K562 (cell line): ENCODE measurements around the gene CELF4. TPM values are rescaled to one million over a fixed set of nuclear protein-coding genes. Genes with fewer than 3 reads are reported as not detected.

ENCODE experiments used
- GABPA ChIP-seq: fragments of 200-800 bp; sonication (Bioruptor generic); conservative IDR thresholded peaks from 2 replicates; pipeline ENCODE4 v1.6.1; 2016; ENCODE audit warnings: low read depth, missing genetic modification characterization, missing compliant biosample characterization
- HMGN3 ChIP-seq: IDR thresholded peaks from 2 replicates; pipeline ENCODE4 v1.6.1; 2011; ENCODE audit warnings: borderline replicate concordance, low read depth, mild to moderate bottlenecking, mixed read lengths, low read length; ENCODE audit not compliant: insufficient read length; ENCODE audit errors: extremely low read depth
- KAT7 ChIP-seq: sonication (generic); formaldehyde crosslinking; IDR thresholded peaks from 2 replicates; pipeline ENCODE4 v1.8.0; 2022; ENCODE audit warnings: missing genetic modification reagents, mild to moderate bottlenecking, borderline replicate concordance
- NUFIP1 ChIP-seq: fragments of 450-650 bp; IDR thresholded peaks from 2 replicates; pipeline ENCODE4 v1.6.1; 2018; ENCODE audit not compliant: partially characterized antibody
- PML ChIP-seq: IDR thresholded peaks from 2 replicates; pipeline ENCODE4 v1.6.1; 2012; ENCODE audit warnings: low read length, inconsistent platforms
- RBFOX2 ChIP-seq: fragments of 200-400 bp; formaldehyde crosslinking; IDR thresholded peaks from 2 replicates; pipeline ENCODE4 v1.6.1; 2017; ENCODE audit warnings: low read depth, mild to moderate bottlenecking, low read length, moderate library complexity
- RFX7 ChIP-seq: fragments of 250-450 bp; sonication (Bioruptor Pico); IDR thresholded peaks from 2 replicates; pipeline ENCODE4 v1.5.1; 2021; ENCODE audit warnings: mild to moderate bottlenecking
- RHOXF2B ChIP-seq: fragments of 250-450 bp; sonication (Bioruptor Pico); conservative IDR thresholded peaks from 2 replicates; pipeline ENCODE4 v1.5.1; 2021
- SIN3B ChIP-seq: fragments of 450-650 bp; IDR thresholded peaks from 2 replicates; pipeline ENCODE4 v1.6.1; 2017; ENCODE audit warnings: low read depth, mild to moderate bottlenecking, moderate library complexity
- SPI1 ChIP-seq: IDR thresholded peaks from 2 replicates; pipeline ENCODE4 v1.6.1; 2011; ENCODE audit warnings: low read depth, low read length, control low read depth, borderline replicate concordance
- ZNF24 ChIP-seq: fragments of 450-650 bp; IDR thresholded peaks from 2 replicates; pipeline ENCODE4 v1.6.1; 2016
- polyA plus RNA-seq, 8 experiments: library from polyadenylated mRNA; depleted of rRNA in 4 of 8; stranded (reverse) in 5 of 8; unstranded in 3 of 8; fragments of >200 nt; fragmentation: Nextera tagmentation in 2 of 8; fragmentation: Illumina TruSeq in 1 of 8; extraction: Ambion mirVana in 2 of 8; extraction: Trizol in 1 of 8; gene quantifications; 2 replicates each; pipeline versions ENCODE4 v1.2.1 to v1.2.3, GENCODE V29; 2011 to 2014; ENCODE audit warnings: inconsistent platforms in 1 of 8, missing spikeins in 1 of 8
- total RNA-seq, 7 experiments: library from RNA; depleted of rRNA in 6 of 7; stranded (reverse); fragments of >200 nt in 6 of 7; fragmentation: Illumina TruSeq in 2 of 7; extraction: Trizol in 2 of 7; gene quantifications; 2 replicates each; pipeline versions ENCODE4 v1.2.1 to v1.2.3, GENCODE V29; 2011 to 2021; ENCODE audit warnings: low replicate concordance in 1 of 7
- TF ChIP-seq, protein P1 (sequence below): sonication (generic); formaldehyde crosslinking; IDR thresholded peaks from 2 replicates; pipeline ENCODE4 v1.9.0; 2022; ENCODE audit warnings: mild to moderate bottlenecking, missing genetic modification reagents
- TF ChIP-seq, protein P2 (sequence below): fragments of 250-450 bp; sonication (Bioruptor Pico); IDR thresholded peaks from 2 replicates; pipeline ENCODE4 v1.9.0; 2021; ENCODE audit warnings: mild to moderate bottlenecking
- TF ChIP-seq, protein P3 (sequence below): fragments of 150-350 bp; IDR thresholded peaks from 2 replicates; pipeline ENCODE4 v1.6.1; 2014; ENCODE audit warnings: low read depth, mild to moderate bottlenecking, low read length, borderline replicate concordance
- TF ChIP-seq, protein P4 (sequence below), 2 experiments: fragments of 450-650 bp in 1 of 2; sonication (generic) in 1 of 2; formaldehyde crosslinking in 1 of 2; IDR thresholded peaks in 1 of 2; conservative IDR thresholded peaks in 1 of 2; 2 replicates each; pipeline versions ENCODE4 v1.6.1 to v1.8.1; 2016 to 2023; ENCODE audit warnings: mild to moderate bottlenecking in 2 of 2, moderate library complexity in 2 of 2, inconsistent platforms in 1 of 2, missing genetic modification reagents in 1 of 2
- TF ChIP-seq, protein P5 (sequence below): fragments of 450-650 bp; IDR thresholded peaks from 2 replicates; pipeline ENCODE4 v1.6.1; 2018; ENCODE audit warnings: mild to moderate bottlenecking, low read depth; ENCODE audit not compliant: partially characterized antibody
- TF ChIP-seq, protein P6 (sequence below): sonication (generic); formaldehyde crosslinking; IDR thresholded peaks from 2 replicates; pipeline ENCODE4 v1.8.0; 2022; ENCODE audit warnings: mild to moderate bottlenecking, missing genetic modification reagents

Gene CELF4
- total and polyA plus RNA-seq, 9 of the 15 experiments (the other 6 are each of a cell fraction or from before 2014, with no cell fraction given): 0.04 to 0.24 (median 0.07) TPM; not detected in 3

DNA sequence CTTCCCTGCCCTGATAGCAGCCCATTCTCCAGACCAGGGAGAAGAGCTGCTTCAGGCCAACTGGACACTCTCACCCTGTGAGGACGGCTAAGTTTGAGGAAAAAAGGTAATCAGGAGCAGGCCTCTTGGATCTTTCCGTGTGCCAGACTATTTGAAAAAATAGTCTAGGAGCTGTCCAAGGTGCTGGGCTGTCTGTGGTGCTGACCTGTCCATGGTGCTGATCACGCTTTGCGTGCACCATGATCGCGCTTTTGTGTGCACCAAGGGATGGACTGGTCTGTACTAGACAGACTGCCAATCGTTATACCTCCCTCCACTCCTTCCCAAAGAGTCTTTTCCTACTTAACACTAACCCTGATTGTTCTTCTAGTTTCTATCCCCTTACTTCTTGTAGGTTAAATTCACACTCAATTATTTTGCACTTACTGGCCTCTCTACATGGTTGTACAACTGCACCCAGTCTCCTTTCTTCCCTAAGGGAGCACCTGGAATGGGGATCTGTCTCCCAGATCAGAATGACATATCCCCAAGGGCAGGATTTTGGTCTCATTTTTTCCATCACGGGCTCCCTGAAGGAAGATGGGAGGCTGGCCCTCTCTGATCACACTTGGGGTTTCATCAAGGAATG lies 295.4 kb downstream of the CELF4 start (continued):
- TF ChIP-seq, protein P1, sequence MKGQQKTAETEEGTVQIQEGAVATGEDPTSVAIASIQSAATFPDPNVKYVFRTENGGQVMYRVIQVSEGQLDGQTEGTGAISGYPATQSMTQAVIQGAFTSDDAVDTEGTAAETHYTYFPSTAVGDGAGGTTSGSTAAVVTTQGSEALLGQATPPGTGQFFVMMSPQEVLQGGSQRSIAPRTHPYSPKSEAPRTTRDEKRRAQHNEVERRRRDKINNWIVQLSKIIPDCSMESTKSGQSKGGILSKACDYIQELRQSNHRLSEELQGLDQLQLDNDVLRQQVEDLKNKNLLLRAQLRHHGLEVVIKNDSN (CRISPR knock-in tag): peak; percentile 56
- peak; percentile 94; the same call in 1 of the 2 replicates for TF ChIP-seq KAT7 (CRISPR knock-in tag)
- TF ChIP-seq SIN3B: no peak
- no peak for TF ChIP-seq PML
- TF ChIP-seq, protein P2, sequence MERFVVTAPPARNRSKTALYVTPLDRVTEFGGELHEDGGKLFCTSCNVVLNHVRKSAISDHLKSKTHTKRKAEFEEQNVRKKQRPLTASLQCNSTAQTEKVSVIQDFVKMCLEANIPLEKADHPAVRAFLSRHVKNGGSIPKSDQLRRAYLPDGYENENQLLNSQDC (CRISPR knock-in tag): no peak
- no peak for TF ChIP-seq HMGN3
- TF ChIP-seq SPI1: no peak
- TF ChIP-seq GABPA (tag): peak; percentile 50
- TF ChIP-seq, protein P3, sequence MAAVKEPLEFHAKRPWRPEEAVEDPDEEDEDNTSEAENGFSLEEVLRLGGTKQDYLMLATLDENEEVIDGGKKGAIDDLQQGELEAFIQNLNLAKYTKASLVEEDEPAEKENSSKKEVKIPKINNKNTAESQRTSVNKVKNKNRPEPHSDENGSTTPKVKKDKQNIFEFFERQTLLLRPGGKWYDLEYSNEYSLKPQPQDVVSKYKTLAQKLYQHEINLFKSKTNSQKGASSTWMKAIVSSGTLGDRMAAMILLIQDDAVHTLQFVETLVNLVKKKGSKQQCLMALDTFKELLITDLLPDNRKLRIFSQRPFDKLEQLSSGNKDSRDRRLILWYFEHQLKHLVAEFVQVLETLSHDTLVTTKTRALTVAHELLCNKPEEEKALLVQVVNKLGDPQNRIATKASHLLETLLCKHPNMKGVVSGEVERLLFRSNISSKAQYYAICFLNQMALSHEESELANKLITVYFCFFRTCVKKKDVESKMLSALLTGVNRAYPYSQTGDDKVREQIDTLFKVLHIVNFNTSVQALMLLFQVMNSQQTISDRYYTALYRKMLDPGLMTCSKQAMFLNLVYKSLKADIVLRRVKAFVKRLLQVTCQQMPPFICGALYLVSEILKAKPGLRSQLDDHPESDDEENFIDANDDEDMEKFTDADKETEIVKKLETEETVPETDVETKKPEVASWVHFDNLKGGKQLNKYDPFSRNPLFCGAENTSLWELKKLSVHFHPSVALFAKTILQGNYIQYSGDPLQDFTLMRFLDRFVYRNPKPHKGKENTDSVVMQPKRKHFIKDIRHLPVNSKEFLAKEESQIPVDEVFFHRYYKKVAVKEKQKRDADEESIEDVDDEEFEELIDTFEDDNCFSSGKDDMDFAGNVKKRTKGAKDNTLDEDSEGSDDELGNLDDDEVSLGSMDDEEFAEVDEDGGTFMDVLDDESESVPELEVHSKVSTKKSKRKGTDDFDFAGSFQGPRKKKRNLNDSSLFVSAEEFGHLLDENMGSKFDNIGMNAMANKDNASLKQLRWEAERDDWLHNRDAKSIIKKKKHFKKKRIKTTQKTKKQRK: no peak
- no peak for TF ChIP-seq RBFOX2
- TF ChIP-seq RFX7 (CRISPR knock-in tag): no peak
- no peak for TF ChIP-seq NUFIP1
- TF ChIP-seq, protein P4, sequence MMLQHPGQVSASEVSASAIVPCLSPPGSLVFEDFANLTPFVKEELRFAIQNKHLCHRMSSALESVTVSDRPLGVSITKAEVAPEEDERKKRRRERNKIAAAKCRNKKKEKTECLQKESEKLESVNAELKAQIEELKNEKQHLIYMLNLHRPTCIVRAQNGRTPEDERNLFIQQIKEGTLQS (IDR thresholded peaks at IDR 0.05): no peak
- TF ChIP-seq, protein P4 (CRISPR knock-in tag; conservative IDR thresholded peaks at IDR 0.05): no peak
- TF ChIP-seq, protein P5, sequence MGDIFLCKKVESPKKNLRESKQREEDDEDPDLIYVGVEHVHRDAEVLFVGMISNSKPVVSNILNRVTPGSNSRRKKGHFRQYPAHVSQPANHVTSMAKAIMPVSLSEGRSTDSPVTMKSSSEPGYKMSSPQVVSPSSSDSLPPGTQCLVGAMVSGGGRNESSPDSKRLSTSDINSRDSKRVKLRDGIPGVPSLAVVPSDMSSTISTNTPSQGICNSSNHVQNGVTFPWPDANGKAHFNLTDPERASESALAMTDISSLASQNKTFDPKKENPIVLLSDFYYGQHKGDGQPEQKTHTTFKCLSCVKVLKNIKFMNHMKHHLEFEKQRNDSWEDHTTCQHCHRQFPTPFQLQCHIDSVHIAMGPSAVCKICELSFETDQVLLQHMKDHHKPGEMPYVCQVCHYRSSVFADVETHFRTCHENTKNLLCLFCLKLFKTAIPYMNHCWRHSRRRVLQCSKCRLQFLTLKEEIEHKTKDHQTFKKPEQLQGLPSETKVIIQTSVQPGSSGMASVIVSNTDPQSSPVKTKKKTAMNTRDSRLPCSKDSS: no peak
- no peak for TF ChIP-seq RHOXF2B (CRISPR knock-in tag)
- TF ChIP-seq, protein P6, sequence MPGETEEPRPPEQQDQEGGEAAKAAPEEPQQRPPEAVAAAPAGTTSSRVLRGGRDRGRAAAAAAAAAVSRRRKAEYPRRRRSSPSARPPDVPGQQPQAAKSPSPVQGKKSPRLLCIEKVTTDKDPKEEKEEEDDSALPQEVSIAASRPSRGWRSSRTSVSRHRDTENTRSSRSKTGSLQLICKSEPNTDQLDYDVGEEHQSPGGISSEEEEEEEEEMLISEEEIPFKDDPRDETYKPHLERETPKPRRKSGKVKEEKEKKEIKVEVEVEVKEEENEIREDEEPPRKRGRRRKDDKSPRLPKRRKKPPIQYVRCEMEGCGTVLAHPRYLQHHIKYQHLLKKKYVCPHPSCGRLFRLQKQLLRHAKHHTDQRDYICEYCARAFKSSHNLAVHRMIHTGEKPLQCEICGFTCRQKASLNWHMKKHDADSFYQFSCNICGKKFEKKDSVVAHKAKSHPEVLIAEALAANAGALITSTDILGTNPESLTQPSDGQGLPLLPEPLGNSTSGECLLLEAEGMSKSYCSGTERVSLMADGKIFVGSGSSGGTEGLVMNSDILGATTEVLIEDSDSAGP: peak; percentile 83; the same call in 1 of the 2 replicates
- peak; percentile 86; the same call in 1 of the 2 replicates for TF ChIP-seq ZNF24
